Heart left ventricle (tissue), 13 donors: ENCODE measurements around the gene ZCWPW1.

Experiments used
- POLR2A ChIP-seq, 2 donors: fragments of 450-650 bp; IDR thresholded peaks; one replicate each; pipeline ENCODE4 v1.6.1; 2017; ENCODE audit warnings: antibody characterized with exemption in 2 of 2, mild to moderate bottlenecking in 2 of 2, moderate library complexity in 2 of 2
- TF ChIP-seq, protein P1 (sequence below), 12 donors: fragments of 200-600 bp; sonication (generic) in 4 of 12; IDR thresholded peaks; one replicate each; pipeline versions ENCODE4 v1.5.0 to v1.8.0; 2018 to 2022; ENCODE audit warnings: antibody characterized with exemption in 12 of 12, mild to moderate bottlenecking in 5 of 12
- donor health status: ischemic (EF 13 %, LVEDD 7.1; RV severe dilation, severe dysfunction).
- donor health status: DM: no; HTN: yes; CAD: no.
- donor health status: DM: no; HTN: no; CAD: no.
- donor health status: ischemic (EF 25% LVEDD 6.9; RV normal size, moderate dysfunction).
- donor health status: ischemic (EF 25% LVEDD 5.7; RV mildly dilated, moderate dysfunction).
- donor health status: ischemic (EF 35%, LVEDD 5.7; RV mildly dilated, moderate dysfunction).
- donor health status: nonischemic (EF 11% LVEDD 7.7; RV severe dilation, severe dysfunction).
- donor health status: DM: yes; HTN: yes; CAD: no.
- donor health status: PGD.
- donor health status: ischemic (EF 29% LVEDD 5.4; RV normal size, mild dysfunction).
- donor health status: nonischemic (EF 23%, LVEDD 6.1; RV moderate dilation, normal function).

- TF ChIP-seq POLR2A (IDR thresholded peaks at IDR 0.05), result no peak
- TF ChIP-seq, protein P1, sequence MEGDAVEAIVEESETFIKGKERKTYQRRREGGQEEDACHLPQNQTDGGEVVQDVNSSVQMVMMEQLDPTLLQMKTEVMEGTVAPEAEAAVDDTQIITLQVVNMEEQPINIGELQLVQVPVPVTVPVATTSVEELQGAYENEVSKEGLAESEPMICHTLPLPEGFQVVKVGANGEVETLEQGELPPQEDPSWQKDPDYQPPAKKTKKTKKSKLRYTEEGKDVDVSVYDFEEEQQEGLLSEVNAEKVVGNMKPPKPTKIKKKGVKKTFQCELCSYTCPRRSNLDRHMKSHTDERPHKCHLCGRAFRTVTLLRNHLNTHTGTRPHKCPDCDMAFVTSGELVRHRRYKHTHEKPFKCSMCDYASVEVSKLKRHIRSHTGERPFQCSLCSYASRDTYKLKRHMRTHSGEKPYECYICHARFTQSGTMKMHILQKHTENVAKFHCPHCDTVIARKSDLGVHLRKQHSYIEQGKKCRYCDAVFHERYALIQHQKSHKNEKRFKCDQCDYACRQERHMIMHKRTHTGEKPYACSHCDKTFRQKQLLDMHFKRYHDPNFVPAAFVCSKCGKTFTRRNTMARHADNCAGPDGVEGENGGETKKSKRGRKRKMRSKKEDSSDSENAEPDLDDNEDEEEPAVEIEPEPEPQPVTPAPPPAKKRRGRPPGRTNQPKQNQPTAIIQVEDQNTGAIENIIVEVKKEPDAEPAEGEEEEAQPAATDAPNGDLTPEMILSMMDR (IDR thresholded peaks at IDR 0.05), result no peak
Observed at GRCh38 chr7:100472121-100472851, 43.8 kb upstream of the ZCWPW1 start.
